Cerebellar nuclear complex (tissue), 1 donor: Measurements from ENCODE around the gene ASGR2.
"Not testable (repeated sequence)": the region's sequence is repeated elsewhere in the genome, so short reads cannot be mapped to it uniquely, and the experiment has no call there.

ENCODE experiments used
- DNase-seq, 2 experiments: peaks; one replicate each; lab custom pipeline; 2025; lab: John Stamatoyannopoulos, UW

The ASGR2 gene

DNA sequence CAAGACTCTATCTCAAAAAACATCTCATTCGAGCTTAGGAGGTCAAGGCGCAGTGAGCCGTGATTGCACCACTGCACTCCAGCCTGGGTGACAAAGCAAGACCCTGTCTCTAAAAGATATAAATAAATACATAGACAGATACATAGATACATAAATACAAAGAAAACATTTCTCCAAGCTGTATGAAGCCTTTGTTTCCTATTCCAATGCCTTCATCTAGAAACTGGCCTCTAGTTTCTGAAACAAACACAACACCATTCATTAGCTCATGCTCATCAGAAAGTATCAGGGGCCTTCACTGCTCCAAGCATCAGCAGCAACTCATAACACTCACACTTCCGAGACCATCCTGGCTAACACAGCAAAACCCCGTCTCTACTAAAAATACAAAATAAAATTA, 10.3 kb upstream of the ASGR2 start:
- DNase-seq, result no peak

DNA sequence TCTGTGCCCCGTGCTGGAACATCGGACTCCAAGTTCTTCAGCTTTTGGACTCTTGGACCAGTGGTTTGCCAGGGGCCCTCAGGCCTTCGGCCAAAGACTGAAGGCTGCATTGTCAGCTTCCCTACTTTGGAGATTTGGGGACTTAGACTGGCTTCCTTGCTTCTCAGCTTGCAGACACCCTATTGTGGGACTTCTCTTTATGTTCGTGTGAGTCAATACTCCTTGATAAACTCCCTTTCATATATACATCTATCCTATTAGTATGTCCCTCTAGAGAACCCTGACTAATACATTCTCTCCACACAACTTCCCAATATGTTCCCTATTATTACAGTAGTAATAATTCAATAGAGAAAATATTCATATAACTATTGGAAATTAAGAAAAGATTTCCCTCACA, 9.2 kb upstream of the ASGR2 start:
- DNase-seq, result no peak

DNA sequence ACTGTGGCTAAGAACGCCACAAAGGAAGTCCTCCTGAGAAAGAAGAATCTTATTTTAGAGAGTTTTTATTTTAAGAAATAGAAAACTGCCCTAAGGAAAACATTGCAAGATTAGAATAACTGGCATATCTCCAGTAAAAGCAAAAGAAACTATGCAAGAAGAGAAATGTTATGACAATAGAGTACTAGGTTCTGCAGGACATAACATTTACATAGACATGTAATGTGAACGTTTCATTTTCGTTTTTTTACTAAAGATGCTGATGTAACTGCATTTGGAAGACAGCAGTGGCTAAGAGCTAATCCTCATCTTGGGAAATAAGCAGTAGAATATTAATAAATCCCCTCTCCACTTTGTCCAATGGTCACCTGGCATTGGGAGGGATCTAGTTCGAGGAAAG, 7.8 kb upstream of the ASGR2 start:
- DNase-seq, result no peak

GRCh38 chr17:7120635-7121034, 6.0 kb upstream of the ASGR2 start:
- not testable (repeated sequence) for DNase-seq

DNA sequence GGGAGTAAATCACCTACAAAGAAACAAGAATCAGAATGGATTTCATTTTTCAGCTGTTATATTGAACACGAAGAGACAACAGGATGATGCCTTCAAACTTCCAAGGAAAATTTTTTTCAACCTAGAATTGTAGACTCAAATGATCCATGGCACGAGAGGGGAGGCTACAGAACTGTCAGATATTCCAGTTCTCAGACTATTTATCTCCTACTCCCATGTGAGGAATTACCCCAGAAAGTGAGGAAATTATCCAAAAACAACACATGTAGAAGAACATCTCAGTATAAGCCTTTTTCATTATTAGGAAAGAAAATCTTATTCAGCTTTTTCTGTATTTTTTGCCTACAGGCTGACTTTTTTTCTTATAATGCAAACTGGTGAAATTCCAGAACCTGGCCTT, 5.5 kb upstream of the ASGR2 start:
- DNase-seq, result no peak

DNA sequence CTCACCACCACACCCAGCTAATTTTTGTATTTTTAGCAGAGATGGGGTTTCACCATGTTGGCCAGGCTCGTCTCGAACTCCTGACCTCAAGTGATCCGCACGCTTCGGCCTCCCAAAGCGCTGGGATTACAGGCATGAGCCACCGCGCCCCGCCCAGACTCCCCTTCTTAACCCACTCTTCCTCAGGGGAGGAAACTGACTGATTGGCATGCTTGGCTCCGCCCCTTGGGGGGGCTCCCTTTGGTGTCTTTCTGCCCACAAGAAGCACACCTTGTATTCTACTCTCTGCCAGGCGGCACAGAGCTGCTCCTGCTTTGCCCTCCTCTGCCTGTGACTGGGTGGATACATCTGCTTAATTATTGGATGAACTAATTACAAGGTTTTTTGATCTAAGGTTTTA, 4.7 kb upstream of the ASGR2 start:
- DNase-seq, result no peak

- no peak for DNase-seq
Observed at GRCh38 chr17:7114875-7115614, 423 bp upstream of the ASGR2 start.

GRCh38 chr17:7113273-7114071, 1.1 kb downstream of the ASGR2 start:
- no peak for DNase-seq

GRCh38 chr17:7112510-7113108, 2.0 kb downstream of the ASGR2 start:
- no peak for DNase-seq

DNA sequence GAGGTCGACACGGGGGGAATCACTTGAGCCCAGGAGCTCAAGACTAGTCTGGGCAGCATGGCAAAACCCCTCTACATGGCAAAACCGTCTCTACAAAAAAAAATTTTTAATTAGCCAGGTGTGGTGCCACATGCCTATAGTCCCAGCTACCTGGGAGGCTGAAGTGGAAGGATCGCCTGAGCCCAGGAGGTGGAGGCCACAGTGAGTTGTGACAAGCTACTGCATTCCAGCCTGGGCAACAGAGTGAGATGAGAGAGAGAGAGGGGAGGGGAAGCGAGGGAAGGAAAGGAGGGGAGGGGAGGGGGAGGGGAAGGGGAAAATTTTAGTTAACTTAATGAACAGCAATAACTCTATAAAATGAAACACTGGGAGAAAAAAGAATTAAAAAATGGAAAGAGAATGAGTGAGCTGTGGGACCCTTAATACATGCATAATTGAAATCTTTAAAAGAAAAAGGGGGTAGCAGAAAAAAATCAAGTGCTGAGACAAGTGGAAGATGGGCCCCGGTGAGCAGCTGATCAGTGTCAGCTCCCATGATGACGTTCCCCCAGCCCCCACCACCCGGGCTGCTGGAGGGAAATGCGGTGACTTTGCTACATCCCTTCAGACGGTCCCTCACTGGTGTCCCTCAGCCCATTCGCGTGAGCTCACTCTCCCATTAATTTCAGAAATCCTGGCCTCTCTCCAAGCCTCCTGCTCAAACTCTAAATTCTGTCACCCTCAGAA, 2.7 kb downstream of the ASGR2 start:
- no peak for DNase-seq

DNA sequence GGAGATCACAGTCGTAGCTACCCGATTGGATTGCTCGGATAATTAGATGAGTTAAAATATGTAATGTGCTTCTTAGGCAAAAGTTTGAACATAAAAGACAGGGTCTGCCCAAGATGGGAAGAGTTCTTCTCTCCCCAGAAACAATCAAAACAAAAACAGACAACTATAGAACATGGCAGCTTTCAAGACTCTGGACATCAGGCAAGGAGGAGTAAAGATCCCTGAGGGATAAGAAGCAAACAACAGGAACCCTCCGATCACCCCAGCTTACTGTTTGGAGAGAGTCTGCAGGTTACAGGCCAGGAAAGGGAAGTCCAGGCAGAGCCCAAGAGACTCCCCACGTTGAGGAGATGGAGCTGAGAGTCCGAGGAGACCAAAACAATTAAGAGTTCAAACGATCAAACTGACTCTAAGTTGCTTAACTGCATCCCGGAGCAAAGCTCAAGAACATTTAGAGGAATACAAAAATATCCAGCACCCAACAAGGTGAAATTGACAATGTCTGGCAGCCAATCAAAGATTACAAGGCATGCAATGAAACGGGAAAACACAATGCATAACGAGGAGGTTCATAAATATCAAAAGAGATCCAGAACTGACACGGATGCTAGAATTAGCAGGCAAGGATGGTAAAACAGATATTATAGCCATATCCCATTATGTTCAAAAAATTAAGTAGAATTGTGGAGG, 3.9 kb downstream of the ASGR2 start:
- DNase-seq, result no peak

DNA sequence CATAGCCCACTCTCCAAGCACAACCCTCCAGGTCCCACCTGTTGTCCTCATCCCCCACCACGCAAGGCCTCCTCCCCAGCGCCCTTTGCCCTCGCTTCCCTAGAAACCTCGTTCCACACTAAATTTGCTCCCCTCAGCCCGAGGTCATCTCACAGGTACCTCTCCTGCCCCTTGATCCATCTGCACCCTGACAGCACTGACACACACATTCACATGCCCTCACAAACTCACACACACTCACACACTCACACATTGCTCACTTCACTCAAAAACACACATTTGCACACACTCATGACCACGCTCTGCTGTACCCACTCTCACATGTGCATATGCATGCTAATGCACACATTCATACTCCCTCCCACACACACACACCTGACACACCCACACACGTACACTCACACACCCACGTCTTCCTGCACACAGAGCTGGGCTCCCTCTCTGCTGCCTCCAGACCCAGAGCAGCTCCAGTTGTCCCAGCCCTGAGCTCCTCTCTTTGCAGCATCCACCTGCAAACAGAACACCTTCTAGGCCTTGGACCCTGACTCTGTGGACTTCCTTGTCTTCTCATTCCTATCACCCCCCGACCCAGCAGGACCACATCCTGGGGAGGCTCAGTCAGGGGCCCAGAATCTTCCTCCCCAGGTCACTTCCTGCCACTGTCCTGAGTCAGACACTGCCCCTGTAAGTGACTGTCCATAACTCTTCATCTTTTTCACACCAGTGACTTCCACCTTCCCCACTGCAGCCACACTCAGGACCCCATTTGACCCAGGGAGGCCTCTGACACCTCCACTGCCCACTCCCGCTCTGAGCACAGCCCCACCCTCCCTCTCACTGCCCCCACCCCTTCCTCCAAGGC, 4.9 kb downstream of the ASGR2 start:
- no peak for DNase-seq

- no peak for DNase-seq
Observed at GRCh38 chr17:7108981-7109380, 5.6 kb downstream of the ASGR2 start.

DNA sequence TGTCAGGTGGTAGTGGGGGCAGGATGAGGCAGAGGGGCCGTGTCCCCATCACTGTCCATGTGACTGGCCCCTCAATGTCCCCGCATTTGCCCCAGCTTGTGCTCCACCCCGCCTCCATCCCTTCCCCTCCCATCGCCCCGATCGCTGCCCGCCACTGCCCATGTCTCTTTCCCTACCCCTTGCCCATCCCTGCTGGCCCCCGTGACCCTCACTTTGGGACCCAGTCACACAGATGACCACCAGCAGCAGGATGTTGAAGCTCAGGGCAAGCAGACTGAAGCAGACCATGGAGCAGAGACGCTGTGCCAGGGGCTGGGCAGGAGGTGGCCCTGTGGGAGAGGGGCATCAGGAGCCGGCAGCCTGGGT, 6.1 kb downstream of the ASGR2 start:
- no peak for DNase-seq

DNA sequence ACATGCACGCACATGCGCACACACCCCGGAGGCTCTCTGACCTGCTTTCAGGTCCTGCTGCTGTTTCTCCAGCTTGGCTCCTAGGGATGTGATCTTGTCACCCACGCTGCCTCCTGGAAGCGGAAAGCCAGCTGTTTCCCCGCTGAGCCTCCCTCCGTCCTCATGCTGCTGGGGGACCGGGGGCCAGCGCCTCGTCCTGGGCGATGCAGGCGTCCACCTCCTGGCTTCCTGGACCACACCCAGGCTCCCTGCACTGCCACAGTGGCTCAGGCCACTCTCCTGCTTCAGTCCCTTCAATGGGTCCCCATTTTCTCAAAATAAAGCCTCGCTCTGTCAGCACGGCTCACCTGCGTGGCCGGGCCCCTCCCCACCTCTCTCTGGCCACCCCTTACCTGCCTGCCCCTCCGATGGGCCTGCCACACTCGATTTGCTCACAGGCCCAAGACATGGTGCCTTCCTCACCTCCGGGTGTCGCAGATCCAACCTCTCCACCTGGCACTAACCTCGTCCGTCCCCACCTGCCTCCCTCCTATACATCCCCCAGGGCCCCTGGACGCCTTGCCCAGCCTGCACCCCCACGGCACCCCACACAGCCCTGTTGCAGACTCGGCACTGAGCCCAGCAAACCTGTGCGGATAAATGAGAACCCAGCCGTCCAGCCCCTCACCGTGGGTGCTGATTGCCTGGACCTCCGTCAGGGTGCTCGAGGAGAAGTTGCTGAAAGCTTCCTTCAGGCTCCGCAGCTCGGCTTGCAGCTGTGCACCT, 6.6 kb downstream of the ASGR2 start:
- DNase-seq, result no peak

- no peak for DNase-seq
Observed at GRCh38 chr17:7107012-7107754, 7.4 kb downstream of the ASGR2 start.

- DNase-seq, result no peak
Observed at GRCh38 chr17:7102421-7102820, 12.2 kb downstream of the ASGR2 start.

DNA sequence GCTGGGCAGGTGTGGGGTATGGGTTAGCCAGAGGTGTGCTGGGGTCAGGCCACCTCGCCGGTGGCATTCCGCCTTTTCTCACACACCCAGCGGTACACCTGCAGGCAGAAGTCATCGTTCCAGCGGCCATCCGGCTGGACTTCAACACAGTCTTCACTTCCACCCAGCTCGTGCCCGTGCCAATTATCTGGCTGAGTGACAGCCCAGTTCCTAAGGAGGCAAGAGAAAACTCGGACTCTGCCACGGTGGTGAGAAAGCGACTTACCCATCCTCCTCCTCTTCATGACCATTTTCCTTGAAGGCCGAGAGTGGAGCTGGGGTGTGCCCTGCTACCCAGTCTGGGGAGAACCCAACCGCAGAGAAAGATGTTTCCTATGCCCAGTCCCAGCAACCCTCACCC, 13.1 kb downstream of the ASGR2 start:
- DNase-seq, result no peak

GRCh38 chr17:7100641-7101379, 13.8 kb downstream of the ASGR2 start:
- not testable (repeated sequence) for DNase-seq
